ENCODE results near the gene PMM2.

- TF ChIP-seq EP300 (IDR thresholded peaks at IDR 0.05) (no peak), CTCF (IDR thresholded peaks at IDR 0.05) (no peak)
These were observed 1.8 kb upstream of the PMM2 start for GRCh38 chr16:8795818-8796217.
